ENCODE data around the gene TMEM254.

TMEM254 gene

DNA sequence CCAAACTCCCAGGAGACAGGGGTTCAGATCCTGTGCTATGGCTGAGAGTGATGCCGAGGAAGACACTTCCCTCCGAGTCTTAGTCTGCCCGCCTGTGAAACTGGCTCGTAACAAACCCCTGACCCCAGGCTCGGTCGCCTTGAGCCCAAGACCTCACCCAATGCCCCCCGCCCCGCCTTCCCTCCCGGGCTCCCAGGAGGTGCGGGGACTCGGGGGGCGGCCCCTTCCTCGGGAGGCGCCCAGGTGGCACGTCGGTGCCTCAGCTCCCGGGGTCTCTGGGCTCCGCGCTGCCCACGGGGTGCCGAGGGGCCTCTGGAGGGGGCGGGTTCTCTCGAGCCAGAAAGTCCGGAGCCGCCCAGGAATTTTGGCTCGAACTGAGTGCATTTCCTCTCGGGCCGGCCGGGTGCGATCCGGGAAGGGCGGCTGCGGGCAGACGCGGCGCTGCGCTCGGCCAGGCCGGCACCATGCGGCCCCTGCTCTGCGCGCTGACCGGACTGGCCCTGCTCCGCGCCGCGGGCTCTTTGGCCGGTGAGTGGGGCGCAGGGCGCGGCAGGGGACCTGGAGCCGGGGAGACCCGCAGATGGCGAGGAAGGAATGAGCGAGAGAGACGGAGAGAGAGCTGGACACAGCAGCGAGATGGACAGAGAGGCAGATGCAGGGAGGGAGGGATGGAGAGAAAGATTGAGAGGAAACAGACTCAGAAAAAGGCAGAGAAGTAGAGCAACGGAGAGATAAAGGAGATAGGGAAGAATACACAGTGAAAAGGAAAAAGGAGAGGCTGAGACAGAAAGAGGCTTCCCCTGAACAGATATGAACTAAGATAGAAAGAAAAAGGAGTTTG lies 54.1 kb downstream of the TMEM254 start, which contains the start of gene PLAC9:
TSS of gene PLAC9 (plus strand) at position 432 of the 841 bp plus-strand sequence. CDS start at position 465, 33 bp downstream.
- in situ Hi-C loops (cut with MboI; ENCODE audit: low sequenced_read_pairs): loop anchor here (25.0 kb wide), 1 partner anchor 620 kb away; the partner anchor contains the start of gene EIF5AL1

DNA sequence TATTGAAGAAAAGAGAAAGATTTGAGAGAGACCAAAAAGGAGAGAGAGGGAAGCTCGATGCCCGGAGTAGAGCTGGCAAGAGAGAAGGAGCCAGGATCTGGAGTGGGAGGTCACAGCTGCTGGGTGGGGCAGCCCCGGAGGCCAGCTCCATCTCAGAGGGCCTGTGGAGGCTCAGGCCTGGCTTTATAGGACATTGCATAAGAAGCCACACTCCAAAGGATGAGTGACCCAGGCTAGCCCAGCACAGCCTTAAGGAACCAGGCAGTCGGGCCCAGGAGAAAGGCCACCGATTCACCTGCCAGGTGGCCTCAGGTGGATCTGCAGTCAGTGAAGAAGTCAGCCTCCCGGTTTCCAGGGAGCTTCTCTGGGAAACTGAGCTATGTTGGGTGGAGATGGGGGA lies 54.7 kb downstream of the TMEM254 start:
- in situ Hi-C loops (cut with MboI; ENCODE audit: low sequenced_read_pairs): loop anchor here (25.0 kb wide), 1 partner anchor 621 kb away; the partner anchor contains the start of gene EIF5AL1

DNA sequence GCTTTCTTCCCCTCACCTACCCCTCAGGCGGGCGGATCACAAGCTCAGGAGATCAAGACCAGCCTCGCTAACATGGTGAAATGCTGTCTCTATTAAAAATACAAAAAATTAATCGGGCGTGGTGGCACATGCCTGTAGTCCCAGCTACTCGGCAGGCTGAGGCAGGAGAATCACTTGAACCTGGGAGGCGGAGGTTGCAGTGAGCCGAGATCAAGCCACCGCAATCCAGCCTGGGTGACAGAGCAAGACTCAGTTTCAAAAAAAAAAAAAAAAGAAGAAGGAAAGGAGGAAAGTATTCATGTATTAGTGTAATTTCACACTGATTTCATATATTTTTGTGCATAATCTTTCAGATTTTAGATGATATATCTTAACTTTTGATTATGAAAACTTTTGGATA lies 55.2 kb downstream of the TMEM254 start:
- in situ Hi-C loops (cut with MboI; ENCODE audit: low sequenced_read_pairs): loop anchor here (25.0 kb wide), 1 partner anchor 621 kb away; the partner anchor contains the start of gene EIF5AL1

DNA sequence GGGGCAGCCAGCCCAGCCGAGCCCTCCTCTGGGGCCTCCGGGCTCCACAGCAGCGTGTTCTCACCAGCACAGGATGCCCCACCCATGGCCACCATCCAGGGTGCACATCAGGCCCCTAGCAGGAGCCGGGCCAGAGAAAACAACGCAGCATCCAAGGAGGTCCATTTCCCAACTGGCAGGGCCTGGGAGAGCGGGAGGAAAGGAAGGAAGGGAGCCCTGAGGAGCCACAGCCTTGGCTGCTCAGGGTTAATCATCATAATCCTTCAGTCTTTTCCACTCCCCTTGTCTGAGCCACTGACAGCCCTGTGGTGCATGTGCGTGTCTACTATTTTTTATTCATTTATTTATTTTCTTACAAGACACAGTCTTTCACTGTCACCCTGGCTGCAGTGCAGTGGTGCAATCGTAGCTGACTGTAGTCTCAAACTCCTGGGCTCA lies 57.7 kb downstream of the TMEM254 start:
- in situ Hi-C loops (cut with MboI; ENCODE audit: low sequenced_read_pairs): loop anchor here (25.0 kb wide), 1 partner anchor 624 kb away; the partner anchor contains the start of gene EIF5AL1

DNA sequence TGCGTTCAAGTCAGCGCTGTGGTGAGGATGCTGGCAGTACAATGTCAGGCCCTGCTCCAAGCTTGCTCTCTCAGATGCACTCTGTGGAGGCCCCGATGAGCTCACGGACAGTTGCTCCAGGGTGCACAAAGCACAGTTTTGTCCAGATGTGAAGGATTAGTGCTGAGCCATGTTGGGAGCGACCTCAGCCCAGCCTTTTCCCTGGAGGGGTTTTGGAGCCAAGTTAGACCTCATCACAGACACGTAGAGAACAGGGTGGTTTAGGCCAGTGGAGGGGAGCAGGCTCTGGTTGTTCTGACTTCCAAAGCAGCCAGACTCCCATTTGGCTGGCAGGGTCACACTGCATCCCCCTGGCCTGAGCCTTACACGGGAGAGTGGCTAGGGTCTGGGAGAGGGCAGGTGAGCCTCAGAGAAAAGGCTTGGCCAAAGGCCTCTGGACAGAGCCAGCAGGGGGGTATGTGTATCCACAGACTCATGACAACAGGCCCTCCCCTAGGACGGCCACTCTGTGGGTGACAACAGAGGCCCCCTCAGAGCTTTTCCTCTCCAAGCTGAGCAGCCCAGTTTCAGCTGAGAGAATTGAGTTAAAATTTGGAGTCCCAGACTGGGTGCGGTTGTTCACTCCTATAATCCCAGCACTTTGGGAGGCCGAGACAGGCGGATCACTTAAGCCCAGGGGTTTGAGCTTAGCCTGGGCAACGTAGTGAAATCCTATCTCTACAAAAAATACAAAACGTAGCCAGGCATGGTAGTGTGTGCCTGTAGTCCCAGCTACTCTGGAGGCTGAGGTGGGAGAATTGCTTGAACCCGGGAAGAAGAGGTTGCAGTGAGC lies 58.8 kb downstream of the TMEM254 start:
- in situ Hi-C loops (cut with MboI; ENCODE audit: low sequenced_read_pairs): loop anchor here (25.0 kb wide), 1 partner anchor 625 kb away; the partner anchor contains the start of gene EIF5AL1

DNA sequence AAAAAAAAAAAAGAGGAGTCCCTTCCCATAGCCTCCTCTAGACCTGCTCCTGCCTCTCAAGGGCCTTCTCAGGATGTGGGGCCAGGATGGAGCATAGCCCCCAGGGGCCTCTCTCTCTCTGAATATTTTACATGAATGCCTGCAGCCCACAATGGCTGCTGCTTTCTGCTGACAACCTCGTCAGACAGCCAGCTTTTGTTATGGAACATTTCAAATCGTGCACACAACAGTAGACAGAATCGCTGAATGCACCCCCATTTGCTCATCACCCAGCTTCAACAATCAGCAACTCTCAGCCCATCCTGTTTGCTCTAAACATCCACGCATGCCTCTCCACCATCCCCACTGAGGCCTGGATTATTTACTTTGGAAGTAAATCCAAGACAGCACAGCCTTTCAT lies 59.5 kb downstream of the TMEM254 start:
- in situ Hi-C loops (cut with MboI; ENCODE audit: low sequenced_read_pairs): loop anchor here (25.0 kb wide), 1 partner anchor 626 kb away; the partner anchor contains the start of gene EIF5AL1

DNA sequence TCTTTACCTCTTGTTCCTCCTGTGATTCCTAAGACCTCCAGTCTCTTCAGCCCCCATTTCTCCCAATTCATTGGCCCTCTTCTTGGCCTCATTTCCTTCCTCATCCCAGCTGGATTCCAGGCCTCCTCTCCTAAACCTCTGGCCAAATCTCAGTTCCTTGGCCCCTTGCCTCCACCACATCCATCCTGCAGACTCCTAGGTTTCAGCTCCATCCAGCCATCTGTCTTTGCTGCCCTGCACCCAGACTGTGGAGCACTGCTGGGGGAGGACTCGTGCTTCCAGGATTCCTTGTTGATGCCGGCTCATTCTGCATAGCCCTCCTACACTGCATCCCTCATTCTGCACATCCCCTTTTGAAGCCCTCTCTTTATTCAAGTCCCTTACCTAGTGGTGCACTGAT lies 60.8 kb downstream of the TMEM254 start:
- in situ Hi-C loops (cut with MboI; ENCODE audit: low sequenced_read_pairs): loop anchor here (25.0 kb wide), 1 partner anchor 627 kb away; the partner anchor contains the start of gene EIF5AL1

DNA sequence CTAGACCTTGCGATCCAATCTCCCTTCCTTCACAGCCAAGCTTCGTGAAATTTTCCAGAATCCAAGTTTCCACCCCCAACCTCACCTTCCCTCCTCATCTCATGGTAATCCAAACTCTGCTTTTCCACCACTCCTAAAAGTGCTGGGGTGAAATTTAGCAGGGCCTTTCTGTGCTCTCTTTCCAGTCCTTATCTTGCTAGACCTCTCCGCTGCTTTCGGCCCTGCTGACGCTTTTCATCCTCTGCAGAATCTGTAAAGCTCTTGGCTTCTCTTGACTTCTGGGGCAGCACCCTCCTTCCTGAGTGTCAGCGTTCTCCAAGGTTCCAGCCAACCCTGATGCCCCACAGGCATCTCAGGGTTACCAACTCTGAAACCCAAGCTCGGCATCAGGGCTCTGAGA lies 61.8 kb downstream of the TMEM254 start:
- in situ Hi-C loops (cut with MboI; ENCODE audit: low sequenced_read_pairs): loop anchor here (25.0 kb wide), 1 partner anchor 628 kb away; the partner anchor contains the start of gene EIF5AL1

DNA sequence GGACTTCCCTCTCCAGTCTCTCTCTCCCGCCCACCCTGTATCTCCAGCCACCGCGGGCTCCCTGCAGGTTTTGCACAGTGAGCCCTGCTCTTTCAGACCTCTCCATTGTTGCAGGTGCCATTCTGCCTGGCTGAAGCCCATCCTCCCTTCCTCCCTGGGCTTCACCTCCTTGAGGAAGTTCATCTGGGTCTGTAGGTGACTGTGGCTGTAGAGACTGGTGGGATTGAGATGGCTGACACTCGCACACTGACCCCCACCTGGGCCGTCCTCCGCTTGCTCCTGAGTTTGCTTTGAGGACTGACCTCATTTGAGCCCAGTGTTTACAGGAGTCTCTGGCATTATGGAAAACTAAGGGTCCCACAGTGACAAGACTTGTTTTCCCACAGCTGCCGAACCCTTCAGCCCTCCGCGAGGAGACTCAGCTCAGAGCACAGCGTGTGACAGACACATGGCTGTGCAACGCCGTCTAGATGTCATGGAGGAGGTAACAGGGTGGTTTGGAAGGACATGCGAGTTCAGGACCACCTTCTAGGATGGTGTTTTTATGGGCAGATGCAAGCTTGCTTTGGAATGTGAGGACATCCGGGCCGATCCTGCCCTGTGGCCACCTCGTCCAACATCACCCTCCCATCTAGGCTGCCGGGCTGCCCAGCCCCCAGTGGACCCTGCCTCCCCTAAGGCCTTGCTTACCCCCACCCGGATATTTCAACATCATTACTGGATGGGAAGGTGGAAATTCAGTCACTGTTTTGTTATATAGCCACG lies 63.4 kb downstream of the TMEM254 start:
- in situ Hi-C loops (cut with MboI; ENCODE audit: low sequenced_read_pairs): loop anchor here (25.0 kb wide), 1 partner anchor 630 kb away; the partner anchor contains the start of gene EIF5AL1

All from HL-60/S4 (cell line).